ENCODE data around the gene MMP20. TPM values are rescaled to one million over a fixed set of nuclear protein-coding genes. Genes with fewer than 3 reads are reported as not detected.

Gene MMP20
- total RNA-seq, 1 donor from 2014 or later: not detected

GRCh38 chr11:102552020-102552419, 73.1 kb downstream of the MMP20 start:
- Mint-ChIP-seq H3K27ac (no peak overlapping the region), H3K36me3 (ENCODE audit: low read depth) (no peaks in the 10 kb centered on the region), H3K27me3 (peaks cover 9% of the 10 kb centered on the region), H3K4me3 (no peak overlapping the region), H3K9me3 (no peaks in the 10 kb centered on the region), H3K4me1 (peaks cover 2% of the 10 kb centered on the region)
- intact Hi-C loops (cut with micrococcal nuclease): no loop called here
- DNase-seq: no peak

GRCh38 chr11:102551169-102551781, 73.9 kb downstream of the MMP20 start:
- Mint-ChIP-seq H3K4me1 (peaks cover 3% of the 10 kb centered on the region), H3K27me3 (peaks cover 7% of the 10 kb centered on the region), H3K9me3 (no peaks in the 10 kb centered on the region), H3K27ac (no peak overlapping the region), H3K36me3 (ENCODE audit: low read depth) (no peaks in the 10 kb centered on the region), H3K4me3 (no peak overlapping the region)
- intact Hi-C loops (cut with micrococcal nuclease): no loop called here
- no peak for DNase-seq

GRCh38 chr11:102546923-102547471, 78.1 kb downstream of the MMP20 start:
- peaks cover 6% of the 10 kb centered on the region for H3K4me1 Mint-ChIP-seq
- intact Hi-C loops (cut with micrococcal nuclease): no loop called here
- H3K27me3 Mint-ChIP-seq: peaks cover 6% of the 10 kb centered on the region
- no peak overlapping the region for H3K4me3 Mint-ChIP-seq
- no peak overlapping the region for H3K27ac Mint-ChIP-seq
- no peaks in the 10 kb centered on the region for H3K36me3 Mint-ChIP-seq (ENCODE audit: low read depth)
- H3K9me3 Mint-ChIP-seq: peaks cover 1% of the 10 kb centered on the region
- peak; percentile 43 for DNase-seq

- Mint-ChIP-seq H3K27me3 (peaks cover 7% of the 10 kb centered on the region), H3K4me3 (no peak overlapping the region), H3K9me3 (peaks cover 4% of the 10 kb centered on the region), H3K27ac (no peak overlapping the region), H3K36me3 (ENCODE audit: low read depth) (no peaks in the 10 kb centered on the region), H3K4me1 (peaks cover 6% of the 10 kb centered on the region)
- intact Hi-C loops (cut with micrococcal nuclease): no loop called here
- DNase-seq: no peak
These were observed 78.7 kb downstream of the MMP20 start for GRCh38 chr11:102546427-102546826.

- Mint-ChIP-seq H3K4me3 (no peak overlapping the region), H3K27me3 (peaks cover 10% of the 10 kb centered on the region), H3K4me1 (peaks cover 6% of the 10 kb centered on the region), H3K36me3 (ENCODE audit: low read depth) (no peaks in the 10 kb centered on the region), H3K27ac (no peak overlapping the region), H3K9me3 (peaks cover 4% of the 10 kb centered on the region)
- no peak for DNase-seq
- intact Hi-C loops (cut with micrococcal nuclease): no loop called here
These were observed 79.4 kb downstream of the MMP20 start for GRCh38 chr11:102545701-102546100.

GRCh38 chr11:102544594-102544993, 80.5 kb downstream of the MMP20 start:
- no peaks in the 10 kb centered on the region for H3K36me3 Mint-ChIP-seq (ENCODE audit: low read depth)
- no peak overlapping the region for H3K27ac Mint-ChIP-seq
- no peak overlapping the region for H3K4me3 Mint-ChIP-seq
- H3K9me3 Mint-ChIP-seq: peaks cover 4% of the 10 kb centered on the region
- no peak for DNase-seq
- peaks cover 13% of the 10 kb centered on the region for H3K27me3 Mint-ChIP-seq
- H3K4me1 Mint-ChIP-seq: peaks cover 6% of the 10 kb centered on the region
- intact Hi-C loops (cut with micrococcal nuclease): no loop called here

- H3K4me3 Mint-ChIP-seq: no peak overlapping the region
These were observed 85.6 kb downstream of the MMP20 start for GRCh38 chr11:102539567-102539966.

GRCh38 chr11:102538932-102539331, 86.2 kb downstream of the MMP20 start:
- peaks cover 33% of the 10 kb centered on the region for H3K27me3 Mint-ChIP-seq
- H3K4me3 Mint-ChIP-seq: no peak overlapping the region
- peaks cover 4% of the 10 kb centered on the region for H3K9me3 Mint-ChIP-seq
- H3K4me1 Mint-ChIP-seq: no peaks in the 10 kb centered on the region
- no peak for DNase-seq
- intact Hi-C loops (cut with micrococcal nuclease): no loop called here
- H3K27ac Mint-ChIP-seq: no peak overlapping the region
- no peaks in the 10 kb centered on the region for H3K36me3 Mint-ChIP-seq (ENCODE audit: low read depth)

More at GRCh38 chr11:102539567-102539966, 85.6 kb downstream of the MMP20 start:
- Mint-ChIP-seq H3K9me3 (peaks cover 4% of the 10 kb centered on the region), H3K36me3 (ENCODE audit: low read depth) (no peaks in the 10 kb centered on the region), H3K27ac (no peak overlapping the region), H3K27me3 (peaks cover 29% of the 10 kb centered on the region), H3K4me1 (no peaks in the 10 kb centered on the region)
- intact Hi-C loops (cut with micrococcal nuclease): no loop called here
- no peak for DNase-seq

- Mint-ChIP-seq H3K27me3 (peaks cover 22% of the 10 kb centered on the region), H3K4me1 (peaks cover 5% of the 10 kb centered on the region), H3K27ac (no peak overlapping the region), H3K36me3 (ENCODE audit: low read depth) (no peaks in the 10 kb centered on the region), H3K9me3 (no peaks in the 10 kb centered on the region), H3K4me3 (no peak overlapping the region)
- DNase-seq: no peak
- intact Hi-C loops (cut with micrococcal nuclease): no loop called here
These were observed 90.8 kb downstream of the MMP20 start for GRCh38 chr11:102534261-102534872.

GRCh38 chr11:102530558-102530957, 94.6 kb downstream of the MMP20 start, which contains the start of gene MMP7:
MMP7 (minus strand) TSS chr11:102530747; CDS start chr11:102530700, 47 bp downstream.
- no peak for DNase-seq
- no peaks in the 10 kb centered on the region for H3K36me3 Mint-ChIP-seq (ENCODE audit: low read depth)
- intact Hi-C loops (cut with micrococcal nuclease): no loop called here
- no peak within 1 kb of the TSS for H3K4me3 Mint-ChIP-seq
- no peaks in the 10 kb centered on the region for H3K9me3 Mint-ChIP-seq
- no peak within 1 kb of the TSS for H3K27ac Mint-ChIP-seq
- peaks cover 13% of the 10 kb centered on the region for H3K27me3 Mint-ChIP-seq
- peaks cover 5% of the 10 kb centered on the region for H3K4me1 Mint-ChIP-seq

GRCh38 chr11:102528618-102529017, 96.5 kb downstream of the MMP20 start:
- Mint-ChIP-seq H3K4me1 (peaks cover 5% of the 10 kb centered on the region), H3K9me3 (no peaks in the 10 kb centered on the region), H3K27ac (no peak overlapping the region), H3K36me3 (ENCODE audit: low read depth) (no peaks in the 10 kb centered on the region), H3K27me3 (peaks cover 6% of the 10 kb centered on the region), H3K4me3 (no peak overlapping the region)
- no peak for DNase-seq
- intact Hi-C loops (cut with micrococcal nuclease): no loop called here

- Mint-ChIP-seq H3K36me3 (ENCODE audit: low read depth) (no peaks in the 10 kb centered on the region), H3K9me3 (no peaks in the 10 kb centered on the region), H3K4me3 (no peak overlapping the region), H3K27me3 (peaks cover 6% of the 10 kb centered on the region), H3K4me1 (peaks cover 3% of the 10 kb centered on the region), H3K27ac (no peak overlapping the region)
- intact Hi-C loops (cut with micrococcal nuclease): no loop called here
- no peak for DNase-seq
These were observed 97.4 kb downstream of the MMP20 start for GRCh38 chr11:102527684-102528083.

GRCh38 chr11:102527041-102527440, 98.1 kb downstream of the MMP20 start:
- Mint-ChIP-seq H3K27ac (no peak overlapping the region), H3K4me1 (peaks cover 3% of the 10 kb centered on the region)
- intact Hi-C loops (cut with micrococcal nuclease): no loop called here

More at GRCh38 chr11:102527041-102527440, 98.1 kb downstream of the MMP20 start:
- Mint-ChIP-seq H3K36me3 (ENCODE audit: low read depth) (no peaks in the 10 kb centered on the region), H3K4me3 (no peak overlapping the region), H3K27me3 (peaks cover 10% of the 10 kb centered on the region), H3K9me3 (no peaks in the 10 kb centered on the region)
- DNase-seq: no peak

All from activated CD4-positive, alpha-beta T cell treated with anti-CD3 and anti-CD28 coated beads, Interleukin-2, amount 10 ng/mL, durations not matched to agents 24 days and 14 days (primary cell).